Panc1 (cell line): ENCODE results near the gene CTBP1. TPM values are rescaled to one million over a fixed set of nuclear protein-coding genes. Genes with fewer than 3 reads are reported as not detected.
A peak's percentile ranks its signal among the peaks of the same experiment; 100 is the strongest.

Experiments used
- ATAC-seq: fragments of 200-7000 bp; cut with Tn5 transposase; 2 replicates; pipeline ENCODE4 v1.9.1; 2020; ENCODE audit warnings: mild to moderate bottlenecking, moderate library complexity
- BruUV-seq: library from RNA; stranded (reverse); fragments of 400-500 nt; replicated peaks from 2 replicates; lab custom pipeline; 2021; lab: Mats Ljungman, UMichigan
- CTCF ChIA-PET: fragments of 300-600 bp; sonication (Branson Sonifier 250); formaldehyde crosslinking; loops from one replicate; lab custom pipeline; 2022; ENCODE audit warnings: antibody characterized with exemption; lab: Charles Lee
- POLR2A ChIA-PET: fragments of 300-600 bp; sonication (Branson Sonifier 250); formaldehyde crosslinking; loops from one replicate; lab custom pipeline; 2022; ENCODE audit warnings: antibody characterized with exemption; lab: Charles Lee
- DNase-seq: peaks from one replicate; pipeline ENCODE4 v3.0.0-alpha.2; 2010; ENCODE audit warnings: low read depth, low spot score
- H3K27ac ChIP-seq: 2 replicates; pipeline ENCODE4 v1.5.1; 2011; ENCODE audit warnings: mild to moderate bottlenecking, low read length, inconsistent platforms
- H3K27me3 ChIP-seq: fragments of 200-500 bp; sonication (Bioruptor generic); 2 replicates; pipeline ENCODE4 v1.6.0; 2014; ENCODE audit warnings: low read length, inconsistent platforms; ENCODE audit not compliant: control insufficient read depth, insufficient read depth
- H3K36me3 ChIP-seq: fragments of 200-500 bp; sonication (Bioruptor generic); 2 replicates; pipeline ENCODE4 v1.5.1; 2014; ENCODE audit warnings: inconsistent platforms, mild to moderate bottlenecking, low read length, moderate library complexity; ENCODE audit not compliant: control insufficient read depth, insufficient read depth
- H3K4me1 ChIP-seq: 2 replicates; pipeline ENCODE4 v1.5.1; 2011; ENCODE audit warnings: inconsistent platforms, mild to moderate bottlenecking, low read length, moderate library complexity; ENCODE audit not compliant: control insufficient read depth, insufficient read depth
- H3K4me3 ChIP-seq, 2 experiments: 2 replicates each; pipeline ENCODE4 v1.5.1; 2011 to 2012; ENCODE audit warnings: low read depth in 2 of 2, low read length in 2 of 2, mild to moderate bottlenecking in 2 of 2, inconsistent platforms in 1 of 2, moderate library complexity in 1 of 2
- H3K9me3 ChIP-seq: fragments of 200-500 bp; sonication (Bioruptor generic); 2 replicates; pipeline ENCODE4 v1.5.1; 2014; ENCODE audit warnings: low read depth, mild to moderate bottlenecking, inconsistent platforms, low read length, moderate library complexity; ENCODE audit not compliant: control insufficient read depth, insufficient read depth
- POLR2AphosphoS5 ChIP-seq: IDR thresholded peaks from 2 replicates; pipeline ENCODE4 v1.6.1; 2012; ENCODE audit warnings: mild to moderate bottlenecking, low read depth, low read length, moderate library complexity
- SIN3A ChIP-seq: IDR thresholded peaks from 2 replicates; pipeline ENCODE4 v1.6.1; 2012; ENCODE audit warnings: low read depth, mild to moderate bottlenecking, low read length, moderate library complexity, borderline replicate concordance; ENCODE audit not compliant: insufficient read depth
- TCF7L2 ChIP-seq: IDR thresholded peaks from 2 replicates; pipeline ENCODE4 v1.6.1; 2011; ENCODE audit warnings: mild to moderate bottlenecking, low read depth, low read length, inconsistent platforms
- in situ Hi-C: cut with HindIII; loops from 2 replicates; pipeline ENCODE4 v1.10.0; 2016; ENCODE audit warnings: low sequenced_read_pairs, low pct_unique_long_range_greater_than_20kb
- intact Hi-C: fragments of 100-400 bp; cut with micrococcal nuclease; formaldehyde crosslinking; loops from one replicate; pipeline ENCODE4 v1.10.0; 2022; ENCODE audit not compliant: unreplicated experiment
- total RNA-seq: library from RNA; stranded (reverse); gene quantifications from one replicate; pipeline ENCODE4 v1.2.1, GENCODE V29; 2021; ENCODE audit not compliant: unreplicated experiment
- TF ChIP-seq, protein P1 (sequence below): fragments of 450-650 bp; IDR thresholded peaks from 2 replicates; pipeline ENCODE4 v1.5.1; 2017; ENCODE audit warnings: mild to moderate bottlenecking
- TF ChIP-seq, protein P2 (sequence below), 2 experiments: IDR thresholded peaks; 2 replicates each; pipeline ENCODE4 v1.6.1; 2011 to 2012; ENCODE audit warnings: low read depth in 2 of 2, control low read depth in 1 of 2, low read length in 1 of 2, mild to moderate bottlenecking in 1 of 2, moderate library complexity in 1 of 2; ENCODE audit not compliant: insufficient read depth in 1 of 2

CTBP1 gene
- total RNA-seq, 1 experiment from 2014 or later, result 157 TPM

DNA sequence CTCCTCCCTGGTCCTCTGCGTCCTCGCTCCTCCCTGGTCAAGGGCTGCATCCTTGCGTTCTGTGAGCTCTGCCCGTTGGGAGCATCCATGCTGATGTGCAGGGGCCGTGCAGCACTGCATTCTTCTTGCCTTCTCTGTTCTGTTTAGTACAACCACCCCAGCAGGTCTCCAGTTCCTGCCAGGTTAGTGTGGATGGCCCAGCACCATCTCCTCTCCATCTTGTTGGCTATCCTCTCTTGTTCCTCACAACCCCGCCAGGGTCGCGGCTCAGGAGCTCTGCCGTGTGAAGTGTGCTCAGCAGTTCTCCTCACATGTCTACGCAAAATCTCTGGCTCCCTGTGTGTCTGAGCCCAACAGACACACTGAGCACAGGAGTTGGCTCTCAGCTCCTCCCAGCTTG lies 30.3 kb upstream of the CTBP1 start:
- in situ Hi-C loops, result no loop called here
- no TSS peak for BruUV-seq
- DNase-seq, result no peak
- ATAC-seq, result no peak
- H3K27me3 ChIP-seq, result no peaks in the 10 kb centered on the region
- H3K27ac ChIP-seq, result no peak overlapping the region
- ChIA-PET CTCF (no interaction called here), POLR2A (no interaction called here)
- H3K4me1 ChIP-seq, result no peaks in the 10 kb centered on the region
- no peak overlapping the region for H3K4me3 ChIP-seq
- intact Hi-C loops, result no loop called here
- H3K9me3 ChIP-seq, result no peaks in the 10 kb centered on the region
- no peaks in the 10 kb centered on the region for H3K36me3 ChIP-seq
- TF ChIP-seq, protein P1, sequence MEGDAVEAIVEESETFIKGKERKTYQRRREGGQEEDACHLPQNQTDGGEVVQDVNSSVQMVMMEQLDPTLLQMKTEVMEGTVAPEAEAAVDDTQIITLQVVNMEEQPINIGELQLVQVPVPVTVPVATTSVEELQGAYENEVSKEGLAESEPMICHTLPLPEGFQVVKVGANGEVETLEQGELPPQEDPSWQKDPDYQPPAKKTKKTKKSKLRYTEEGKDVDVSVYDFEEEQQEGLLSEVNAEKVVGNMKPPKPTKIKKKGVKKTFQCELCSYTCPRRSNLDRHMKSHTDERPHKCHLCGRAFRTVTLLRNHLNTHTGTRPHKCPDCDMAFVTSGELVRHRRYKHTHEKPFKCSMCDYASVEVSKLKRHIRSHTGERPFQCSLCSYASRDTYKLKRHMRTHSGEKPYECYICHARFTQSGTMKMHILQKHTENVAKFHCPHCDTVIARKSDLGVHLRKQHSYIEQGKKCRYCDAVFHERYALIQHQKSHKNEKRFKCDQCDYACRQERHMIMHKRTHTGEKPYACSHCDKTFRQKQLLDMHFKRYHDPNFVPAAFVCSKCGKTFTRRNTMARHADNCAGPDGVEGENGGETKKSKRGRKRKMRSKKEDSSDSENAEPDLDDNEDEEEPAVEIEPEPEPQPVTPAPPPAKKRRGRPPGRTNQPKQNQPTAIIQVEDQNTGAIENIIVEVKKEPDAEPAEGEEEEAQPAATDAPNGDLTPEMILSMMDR, result no peak
- TF ChIP-seq POLR2AphosphoS5 (no peak), SIN3A (no peak), TCF7L2 (no peak)
- TF ChIP-seq, protein P2, sequence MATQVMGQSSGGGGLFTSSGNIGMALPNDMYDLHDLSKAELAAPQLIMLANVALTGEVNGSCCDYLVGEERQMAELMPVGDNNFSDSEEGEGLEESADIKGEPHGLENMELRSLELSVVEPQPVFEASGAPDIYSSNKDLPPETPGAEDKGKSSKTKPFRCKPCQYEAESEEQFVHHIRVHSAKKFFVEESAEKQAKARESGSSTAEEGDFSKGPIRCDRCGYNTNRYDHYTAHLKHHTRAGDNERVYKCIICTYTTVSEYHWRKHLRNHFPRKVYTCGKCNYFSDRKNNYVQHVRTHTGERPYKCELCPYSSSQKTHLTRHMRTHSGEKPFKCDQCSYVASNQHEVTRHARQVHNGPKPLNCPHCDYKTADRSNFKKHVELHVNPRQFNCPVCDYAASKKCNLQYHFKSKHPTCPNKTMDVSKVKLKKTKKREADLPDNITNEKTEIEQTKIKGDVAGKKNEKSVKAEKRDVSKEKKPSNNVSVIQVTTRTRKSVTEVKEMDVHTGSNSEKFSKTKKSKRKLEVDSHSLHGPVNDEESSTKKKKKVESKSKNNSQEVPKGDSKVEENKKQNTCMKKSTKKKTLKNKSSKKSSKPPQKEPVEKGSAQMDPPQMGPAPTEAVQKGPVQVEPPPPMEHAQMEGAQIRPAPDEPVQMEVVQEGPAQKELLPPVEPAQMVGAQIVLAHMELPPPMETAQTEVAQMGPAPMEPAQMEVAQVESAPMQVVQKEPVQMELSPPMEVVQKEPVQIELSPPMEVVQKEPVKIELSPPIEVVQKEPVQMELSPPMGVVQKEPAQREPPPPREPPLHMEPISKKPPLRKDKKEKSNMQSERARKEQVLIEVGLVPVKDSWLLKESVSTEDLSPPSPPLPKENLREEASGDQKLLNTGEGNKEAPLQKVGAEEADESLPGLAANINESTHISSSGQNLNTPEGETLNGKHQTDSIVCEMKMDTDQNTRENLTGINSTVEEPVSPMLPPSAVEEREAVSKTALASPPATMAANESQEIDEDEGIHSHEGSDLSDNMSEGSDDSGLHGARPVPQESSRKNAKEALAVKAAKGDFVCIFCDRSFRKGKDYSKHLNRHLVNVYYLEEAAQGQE (IDR thresholded peaks at IDR 0.05; ENCODE audit: insufficient read depth in 1 of 2, low read depth in 2 of 2, low read length in 1 of 2), result no peak

DNA sequence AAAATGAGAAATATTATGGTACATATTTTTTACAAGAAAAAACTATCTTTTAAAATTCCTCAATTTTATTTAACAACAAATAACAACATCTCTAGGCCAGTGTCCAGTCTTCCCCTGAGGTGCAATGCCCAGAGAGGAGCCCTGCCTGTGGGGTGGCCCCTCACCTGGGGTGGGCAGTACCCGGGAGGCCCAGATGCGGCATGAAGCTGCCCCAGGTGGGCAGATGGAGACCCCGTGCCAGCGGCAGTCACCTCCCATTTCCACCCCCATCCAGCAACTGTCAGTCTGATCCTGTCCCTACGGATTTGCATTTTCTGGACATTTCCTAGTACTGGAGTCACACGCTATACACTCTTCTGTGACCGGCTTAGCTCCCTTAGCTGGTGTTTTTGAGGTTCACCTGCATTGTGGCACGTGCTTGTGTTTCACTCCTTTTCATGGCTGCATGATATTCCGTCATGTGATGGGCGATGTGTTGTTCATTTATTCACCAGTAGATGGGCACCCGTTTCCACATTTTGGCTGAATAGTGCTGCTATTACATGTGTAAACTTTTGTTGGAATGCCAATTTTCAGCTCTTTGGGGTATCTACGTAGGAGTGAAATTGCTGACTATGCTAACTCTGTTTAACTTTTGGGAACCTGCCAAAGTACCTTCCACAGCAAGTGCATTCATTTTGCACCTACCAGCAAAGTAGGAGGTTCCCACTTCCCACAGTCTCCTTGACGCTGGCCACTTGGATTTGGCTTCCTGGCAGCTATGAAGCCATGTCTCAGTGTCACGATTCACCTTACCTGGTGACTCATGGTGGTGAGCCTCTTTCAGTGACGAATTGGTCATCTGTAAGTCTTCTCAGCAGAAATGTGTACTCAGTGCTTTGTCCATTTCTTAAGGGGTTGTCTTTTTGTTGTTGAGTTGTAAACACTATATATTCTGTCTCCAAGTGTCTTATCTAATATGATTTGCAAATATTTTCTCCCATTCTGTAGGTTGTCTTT lies 29.0 kb upstream of the CTBP1 start:
- DNase-seq (peak; percentile 27), ATAC-seq (no peak)
- TF ChIP-seq, protein P1, result no peak
- TF ChIP-seq, protein P2 (IDR thresholded peaks at IDR 0.05; ENCODE audit: insufficient read depth in 1 of 2, low read depth in 2 of 2, low read length in 1 of 2), result no peak
- TF ChIP-seq TCF7L2 (no peak), SIN3A (no peak), POLR2AphosphoS5 (no peak)
- no peak overlapping the region for H3K27ac ChIP-seq
- ChIA-PET CTCF (interaction anchor here (0.7 kb wide), 1 partner anchor 10 kb away, joined by 4 read pairs; no protein-coding TSS in a partner anchor), POLR2A (no interaction called here)
- no TSS peak for BruUV-seq
- H3K27me3 ChIP-seq, result no peaks in the 10 kb centered on the region
- no peak overlapping the region for H3K4me3 ChIP-seq
- intact Hi-C loops (no loop called here), in situ Hi-C loops (no loop called here)
- H3K4me1 ChIP-seq, result no peaks in the 10 kb centered on the region
- H3K36me3 ChIP-seq, result no peaks in the 10 kb centered on the region
- no peaks in the 10 kb centered on the region for H3K9me3 ChIP-seq
